Activated B cell treated with CpG ODN at 0.5 μM for 24 hours (primary cell): ENCODE results near the gene NUDT5. TPM values are rescaled to one million over a fixed set of nuclear protein-coding genes. Genes with fewer than 3 reads are reported as not detected.

ENCODE experiments used
- ATAC-seq: fragments of 200-7000 bp; cut with Tn5 transposase; one replicate; pipeline ENCODE4 v1.10.0; 2021; ENCODE audit warnings: low read depth, mild to moderate bottlenecking, moderate library complexity
- CTCF ChIA-PET: fragments of 350-600 bp; sonication (Branson Sonifier 250); formaldehyde crosslinking; loops from one replicate; lab custom pipeline; 2021; ENCODE audit warnings: antibody characterized with exemption; lab: Charles Lee
- POLR2A ChIA-PET: fragments of 350-600 bp; sonication (Branson Sonifier 250); formaldehyde crosslinking; loops from one replicate; lab custom pipeline; 2021; ENCODE audit warnings: antibody characterized with exemption; lab: Charles Lee
- DNase-seq: peaks from one replicate; pipeline ENCODE4 v3.0.0; 2022
- H3K27ac Mint-ChIP-seq: one replicate; pipeline ENCODE4 v1.8.0; 2020; ENCODE audit warnings: mixed read lengths
- H3K27me3 Mint-ChIP-seq: one replicate; pipeline ENCODE4 v1.8.0; 2021; ENCODE audit warnings: mixed read lengths
- H3K36me3 Mint-ChIP-seq: one replicate; pipeline ENCODE4 v1.8.0; 2021; ENCODE audit warnings: low read depth, mixed read lengths
- H3K4me1 Mint-ChIP-seq: one replicate; pipeline ENCODE4 v1.8.0; 2021; ENCODE audit warnings: mixed read lengths
- H3K4me3 Mint-ChIP-seq: one replicate; pipeline ENCODE4 v1.8.0; 2020; ENCODE audit warnings: mild to moderate bottlenecking, mixed read lengths
- H3K9me3 Mint-ChIP-seq: one replicate; pipeline ENCODE4 v1.8.0; 2020; ENCODE audit warnings: mixed read lengths
- CTCF ChIP-seq: fragments of 200-600 bp; IDR thresholded peaks from one replicate; pipeline ENCODE4 v1.8.0; 2022; ENCODE audit warnings: antibody characterized with exemption, mild to moderate bottlenecking
- intact Hi-C: fragments of 100-400 bp; cut with micrococcal nuclease; formaldehyde crosslinking; loops from one replicate; pipeline ENCODE4 v1.15.1; 2024
- total RNA-seq: library from RNA; stranded (reverse); gene quantifications from 2 replicates; pipeline ENCODE4 v1.2.3, GENCODE V29; 2022

The NUDT5 gene
- total RNA-seq, 1 donor from 2014 or later = 53.2 TPM

DNA sequence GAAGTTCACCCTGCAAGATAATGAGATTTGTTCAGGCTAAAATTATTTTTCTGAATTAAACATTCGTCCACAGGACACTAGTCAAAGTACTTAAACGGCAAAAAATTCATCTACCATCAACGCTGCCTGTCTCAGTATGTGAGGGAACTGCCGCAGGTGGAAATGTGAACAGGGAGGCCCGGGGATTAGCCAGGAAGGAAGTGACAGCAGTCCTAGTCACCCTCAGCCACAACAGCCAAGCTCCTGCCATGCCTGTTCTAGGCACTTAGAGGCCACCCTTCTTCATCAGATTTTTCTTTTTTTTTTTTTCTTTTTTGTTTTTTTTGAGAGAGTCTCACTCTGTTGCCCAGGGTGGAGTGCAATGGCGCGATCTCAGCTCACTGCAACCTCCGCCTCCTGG is 9.4 kb downstream of the NUDT5 start:
- no peak for DNase-seq
- Mint-ChIP-seq H3K27me3 (no peaks in the 10 kb centered on the region), H3K4me1 (peaks cover 2% of the 10 kb centered on the region), H3K36me3 (peaks cover 45% of the 10 kb centered on the region), H3K9me3 (no peaks in the 10 kb centered on the region), H3K4me3 (no peak overlapping the region), H3K27ac (no peak overlapping the region)
- intact Hi-C loops = no loop called here
- ChIA-PET CTCF (no interaction called here), POLR2A (no interaction called here)
- TF ChIP-seq CTCF = no peak
- no peak for ATAC-seq

GRCh38 chr10:12184165-12184564 is 11.5 kb downstream of the NUDT5 start:
- POLR2A ChIA-PET = no interaction called here
- DNase-seq (no peak), ATAC-seq (no peak)
- CTCF ChIA-PET = no interaction called here
- TF ChIP-seq CTCF = no peak
- Mint-ChIP-seq H3K27me3 (no peaks in the 10 kb centered on the region), H3K9me3 (no peaks in the 10 kb centered on the region), H3K4me3 (no peak overlapping the region), H3K27ac (no peak overlapping the region), H3K4me1 (peaks cover 4% of the 10 kb centered on the region), H3K36me3 (peaks cover 52% of the 10 kb centered on the region)
- intact Hi-C loops = no loop called here

DNA sequence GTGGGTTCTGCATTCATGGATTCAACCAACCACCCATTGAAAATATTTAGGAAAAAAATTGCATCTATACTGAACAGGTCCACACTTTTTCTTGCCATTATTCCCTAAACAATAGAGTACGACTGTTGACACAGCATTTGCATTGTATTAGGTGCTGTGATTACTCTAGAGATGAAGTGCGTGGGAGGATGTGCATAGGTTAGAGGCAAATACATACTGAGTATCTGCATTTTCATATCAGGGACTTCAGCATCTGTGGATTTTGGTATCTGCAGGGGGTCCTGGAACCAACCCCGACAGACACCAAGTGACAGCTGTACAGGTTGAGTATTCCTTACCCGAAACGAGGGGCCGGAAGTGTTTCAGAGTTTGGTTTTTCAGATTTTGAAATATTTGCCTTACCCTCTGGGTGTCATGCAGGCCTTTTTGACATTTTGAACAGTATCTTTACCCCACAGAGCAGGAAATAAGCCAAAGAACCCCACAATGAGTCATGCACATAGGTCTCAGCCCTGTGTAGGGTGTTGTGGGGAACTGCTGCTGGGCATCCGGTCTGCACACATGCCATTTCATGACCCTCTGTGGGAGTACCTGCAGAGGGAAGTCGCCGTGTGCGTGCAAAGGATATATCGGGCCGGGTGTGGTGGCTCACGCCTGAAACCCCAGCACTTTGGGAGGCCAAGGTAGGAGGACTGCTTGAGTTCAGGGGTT is 14.5 kb downstream of the NUDT5 start:
- DNase-seq = no peak
- Mint-ChIP-seq H3K36me3 (peaks cover 57% of the 10 kb centered on the region), H3K4me1 (peaks cover 4% of the 10 kb centered on the region), H3K27ac (no peak overlapping the region), H3K27me3 (no peaks in the 10 kb centered on the region), H3K9me3 (no peaks in the 10 kb centered on the region), H3K4me3 (no peak overlapping the region)
- ATAC-seq = peak; percentile 94
- intact Hi-C loops = loop anchor here (1.0 kb wide), 1 partner anchor 14 kb away; the partner anchor contains the start of gene NUDT5
- TF ChIP-seq CTCF = no peak
- ChIA-PET POLR2A (no interaction called here), CTCF (no interaction called here)

DNA sequence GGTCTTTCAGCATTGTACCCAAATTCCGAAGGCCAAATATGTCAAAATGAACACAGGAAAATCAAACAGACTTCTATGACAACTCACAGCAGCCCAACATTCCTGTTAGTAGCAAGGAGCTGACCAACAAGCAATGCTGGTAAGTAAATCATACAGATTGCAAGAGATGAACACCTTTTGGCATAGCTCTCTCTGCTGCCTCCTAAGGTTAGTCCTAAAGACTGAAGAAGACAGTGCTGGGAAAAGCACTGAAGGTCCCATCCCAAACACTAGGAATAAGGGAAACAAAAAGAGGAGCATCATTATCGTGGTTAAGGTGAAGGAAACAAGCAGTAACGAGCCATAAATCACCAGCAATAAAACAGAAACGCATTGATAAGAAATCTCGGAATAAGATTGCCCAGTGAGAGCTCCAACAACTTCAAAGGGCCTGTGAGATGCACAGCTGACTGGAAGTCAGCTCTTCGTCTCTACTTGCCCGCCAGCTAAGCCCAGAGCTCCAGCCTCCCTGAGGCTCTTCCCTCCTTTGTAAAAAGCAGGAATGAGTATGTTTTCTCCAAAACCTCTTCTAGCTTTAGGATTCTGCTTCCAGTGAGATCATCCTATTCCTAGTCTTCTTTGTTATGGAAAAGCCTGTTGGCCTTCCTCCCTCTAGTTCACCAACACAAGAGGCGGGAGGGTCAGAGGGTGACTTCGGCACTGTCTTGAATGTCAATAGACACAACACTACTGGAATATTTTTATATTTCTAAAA is 15.3 kb downstream of the NUDT5 start:
- intact Hi-C loops = no loop called here
- Mint-ChIP-seq H3K4me1 (peaks cover 4% of the 10 kb centered on the region), H3K27ac (peak overlapping the region; percentile 3), H3K27me3 (no peaks in the 10 kb centered on the region), H3K4me3 (no peak overlapping the region), H3K9me3 (no peaks in the 10 kb centered on the region), H3K36me3 (peaks cover 52% of the 10 kb centered on the region)
- CTCF ChIA-PET = no interaction called here
- POLR2A ChIA-PET = interaction anchor here (0.6 kb wide), 1 partner anchor 295 kb away, joined by 3 read pairs; no protein-coding TSS in a partner anchor
- no peak for TF ChIP-seq CTCF
- DNase-seq = no peak
- ATAC-seq = no peak

DNA sequence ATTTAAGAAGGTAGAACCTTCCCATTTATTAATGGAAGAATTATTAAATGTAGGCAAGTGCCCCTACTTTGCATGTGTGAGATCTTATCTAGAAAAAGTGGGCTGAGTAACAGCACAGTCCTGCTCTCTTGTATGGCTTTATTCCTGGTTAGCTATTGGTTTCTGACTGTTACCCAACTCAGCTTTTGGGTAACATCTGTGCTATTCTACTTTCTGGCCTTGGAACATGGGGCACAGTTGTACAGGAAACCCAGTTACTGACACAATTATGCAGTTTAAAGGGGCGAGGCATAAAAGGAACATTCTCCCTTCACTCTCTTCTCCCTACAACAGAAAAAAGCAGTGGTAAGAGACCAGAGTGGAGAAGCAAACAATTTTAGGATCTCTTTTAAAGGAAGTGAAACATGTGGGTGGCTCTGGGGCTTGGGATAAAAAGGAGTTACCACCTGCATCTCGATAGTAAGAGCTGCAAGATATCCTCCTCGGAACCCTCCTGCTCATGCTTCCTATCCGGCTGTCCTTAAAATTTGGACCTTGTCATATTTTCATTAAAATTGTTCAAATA is 16.0 kb downstream of the NUDT5 start:
- DNase-seq (no peak), ATAC-seq (no peak)
- CTCF ChIA-PET = no interaction called here
- intact Hi-C loops = no loop called here
- peaks cover 4% of the 10 kb centered on the region for H3K4me1 Mint-ChIP-seq
- no peak overlapping the region for H3K4me3 Mint-ChIP-seq
- no peak overlapping the region for H3K27ac Mint-ChIP-seq
- H3K36me3 Mint-ChIP-seq = peaks cover 49% of the 10 kb centered on the region
- POLR2A ChIA-PET = interaction anchor here (0.6 kb wide), 1 partner anchor 296 kb away, joined by 3 read pairs; no protein-coding TSS in a partner anchor
- TF ChIP-seq CTCF = no peak
- no peaks in the 10 kb centered on the region for H3K27me3 Mint-ChIP-seq
- no peaks in the 10 kb centered on the region for H3K9me3 Mint-ChIP-seq
